Measurements from ENCODE around the gene FGF19. TPM values are rescaled to one million over a fixed set of nuclear protein-coding genes. Genes with fewer than 3 reads are reported as not detected.

Gene FGF19
- total RNA-seq, 1 experiment from 2014 or later: 17.6 TPM

GRCh38 chr11:69657911-69658625, 45.8 kb downstream of the FGF19 start:
- H3K4me1 Mint-ChIP-seq: peaks cover 25% of the 10 kb centered on the region
- no peaks in the 10 kb centered on the region for H3K27me3 Mint-ChIP-seq (ENCODE audit: low read depth)
- ATAC-seq (peak; percentile 65), DNase-seq (ENCODE audit: low spot score) (peak; percentile 78)
- H3K9me3 Mint-ChIP-seq: no peaks in the 10 kb centered on the region
- ChIA-PET CTCF (interaction anchor here (0.5 to 5.8 kb wide), 10 partner anchors 12 to 562 kb away, joined by 3 to 34 read pairs (median 6); no protein-coding TSS in a partner anchor), POLR2A (interaction anchor here (1.2 to 1.7 kb wide), 3 partner anchors 9 to 19 kb away, joined by 4 to 5 read pairs (median 4); partner anchors contain the start of gene LTO1)
- TF ChIP-seq TEAD1 (CRISPR knock-in tag; IDR thresholded peaks at IDR 0.05) (peak; percentile 27; the same call in 1 of the 2 replicates), USF2 (CRISPR knock-in tag; IDR thresholded peaks at IDR 0.05) (no peak), AFF4 (CRISPR knock-in tag; IDR thresholded peaks at IDR 0.05; ENCODE audit: borderline replicate concordance) (no peak), RORB (CRISPR knock-in tag; IDR thresholded peaks at IDR 0.05) (no peak), TEAD4 (CRISPR knock-in tag; IDR thresholded peaks at IDR 0.05) (0 out of 2 replicates have a peak, but pooled peaks have one; percentile 31), ZNF121 (CRISPR knock-in tag; IDR thresholded peaks at IDR 0.05) (peak; percentile 68; the same call in 1 of the 2 replicates), FOXP1 (CRISPR knock-in tag; IDR thresholded peaks at IDR 0.05; ENCODE audit: borderline replicate concordance) (peak; percentile 24; the same call in 1 of the 2 replicates), ERG (CRISPR knock-in tag; IDR thresholded peaks at IDR 0.05) (no peak), GABPB1 (CRISPR knock-in tag; IDR thresholded peaks at IDR 0.05) (peak; percentile 90), ZNF512 (CRISPR knock-in tag; IDR thresholded peaks at IDR 0.05; ENCODE audit: borderline replicate concordance) (no peak)
- no peak overlapping the region for H3K4me3 Mint-ChIP-seq
- H3K27ac Mint-ChIP-seq: peak overlapping the region; percentile 19; the same call in 1 of the 2 replicates
- peaks cover 3% of the 10 kb centered on the region for H3K36me3 Mint-ChIP-seq

GRCh38 chr11:69657456-69657910, 46.3 kb downstream of the FGF19 start:
- CTCF ChIA-PET: interaction anchor here (0.9 to 5.8 kb wide), 5 partner anchors 13 to 556 kb away, joined by 4 to 34 read pairs (median 23); no protein-coding TSS in a partner anchor
- Mint-ChIP-seq H3K27ac (0 out of 2 replicates have a peak overlapping the region, but pooled peaks have one; percentile 57), H3K4me1 (peaks cover 28% of the 10 kb centered on the region), H3K4me3 (no peak overlapping the region), H3K9me3 (no peaks in the 10 kb centered on the region), H3K27me3 (ENCODE audit: low read depth) (no peaks in the 10 kb centered on the region), H3K36me3 (peaks cover 8% of the 10 kb centered on the region)
- no peak for ATAC-seq
- no peak for DNase-seq (ENCODE audit: low spot score)
- POLR2A ChIA-PET: interaction anchor here (1.2 to 1.7 kb wide), 3 partner anchors 8 to 18 kb away, joined by 4 to 5 read pairs (median 4); partner anchors contain the start of gene LTO1
- TF ChIP-seq NFATC4 (CRISPR knock-in tag; IDR thresholded peaks at IDR 0.05) (no peak), ZNF317 (CRISPR knock-in tag; IDR thresholded peaks at IDR 0.05; ENCODE audit: borderline replicate concordance, low read depth) (no peak), ZNF281 (CRISPR knock-in tag; IDR thresholded peaks at IDR 0.05) (no peak), SMAD4 (CRISPR knock-in tag; IDR thresholded peaks at IDR 0.05) (no peak), ZNF423 (CRISPR knock-in tag; IDR thresholded peaks at IDR 0.05) (no peak), ZNF671 (CRISPR knock-in tag; IDR thresholded peaks at IDR 0.05) (no peak), KAT7 (CRISPR knock-in tag; IDR thresholded peaks at IDR 0.05; ENCODE audit: borderline replicate concordance) (no peak), AR (CRISPR knock-in tag; IDR thresholded peaks at IDR 0.05) (no peak), SMAD3 (CRISPR knock-in tag; IDR thresholded peaks at IDR 0.05; ENCODE audit: borderline replicate concordance) (no peak), RORB (CRISPR knock-in tag; IDR thresholded peaks at IDR 0.05) (no peak), ZNF138 (CRISPR knock-in tag; conservative IDR thresholded peaks at IDR 0.05) (no peak), GABPB1 (CRISPR knock-in tag; IDR thresholded peaks at IDR 0.05) (no peak)

Data from WTC11 (cell line).